Uterus (tissue), 4 donors: Measurements from ENCODE around the gene TOR1A. TPM values are rescaled to one million over a fixed set of nuclear protein-coding genes. Genes with fewer than 3 reads are reported as not detected.

Experiments
- DNase-seq, 2 donors: peaks; one replicate each; pipeline ENCODE4 v3.0.0-alpha.2; 2019 to 2020
- H3K27ac ChIP-seq, 2 donors: fragments of 200-600 bp; sonication (generic); 1 replicate in 1 of 2; 2 replicates in 1 of 2; pipeline ENCODE4 v1.5.1; 2016 to 2018
- H3K27me3 ChIP-seq, 2 donors: fragments of 200-600 bp; sonication (generic); one replicate each; pipeline ENCODE4 v1.5.1; 2018 to 2019; ENCODE audit warnings: control low read depth in 1 of 2
- H3K36me3 ChIP-seq, 2 donors: fragments of 200-600 bp; sonication (generic); one replicate each; pipeline ENCODE4 v1.5.1; 2019; ENCODE audit warnings: control low read depth in 1 of 2
- H3K4me1 ChIP-seq, 2 donors: fragments of 200-600 bp; sonication (generic); one replicate each; pipeline ENCODE4 v1.5.1; 2018 to 2019; ENCODE audit warnings: control low read depth in 1 of 2
- H3K4me3 ChIP-seq, 2 donors: fragments of 200-600 bp; sonication (generic); 1 replicate in 1 of 2; 2 replicates in 1 of 2; pipeline ENCODE4 v1.5.1; 2018 to 2019; ENCODE audit warnings: mild to moderate bottlenecking in 1 of 2
- H3K9me3 ChIP-seq, 2 donors: fragments of 200-600 bp; sonication (generic); one replicate each; pipeline ENCODE4 v1.5.1; 2019; ENCODE audit warnings: control low read depth in 1 of 2
- CTCF ChIP-seq, 4 experiments: fragments of 200-600 bp in 2 of 4; fragments of 450-650 bp in 2 of 4; sonication (generic) in 2 of 4; IDR thresholded peaks; one replicate each; pipeline ENCODE4 v1.5.1; 2016 to 2019; ENCODE audit warnings: antibody characterized with exemption in 4 of 4, mild to moderate bottlenecking in 2 of 4, moderate library complexity in 1 of 4
- POLR2A ChIP-seq, 2 donors: fragments of 450-650 bp; IDR thresholded peaks; one replicate each; pipeline ENCODE4 v1.6.1; 2016; ENCODE audit warnings: antibody characterized with exemption in 2 of 2, mild to moderate bottlenecking in 1 of 2, moderate library complexity in 1 of 2
- intact Hi-C: fragments of 100-400 bp; cut with DNase I; formaldehyde crosslinking; loops from one replicate; pipeline ENCODE4 v1.15.1; 2023; ENCODE audit warnings: low total_unique reads
- total RNA-seq, 4 donors: library from RNA; depleted of rRNA in 3 of 4; stranded (reverse); fragments of >200 nt in 3 of 4; gene quantifications; one replicate each; pipeline versions ENCODE4 v1.1.0 to v1.2.4, GENCODE V29; 2014 to 2023
- donor health status: DM: yes; HTN: yes; CAD: no.

Gene TOR1A
- total RNA-seq, 4 donors from 2014 or later: 13.1 to 40.3 (median 33.0) TPM

GRCh38 chr9:129868023-129868871, 44.3 kb upstream of the TOR1A start:
- no peak overlapping the region for H3K4me3 ChIP-seq

GRCh38 chr9:129867136-129868022, 43.4 kb upstream of the TOR1A start:
- DNase-seq: no peak
- intact Hi-C loops: no loop called here
- Histone ChIP-seq H3K36me3 (no peaks in the 10 kb centered on the region), H3K4me3 (no peak overlapping the region), H3K27me3 (no peaks in the 10 kb centered on the region), H3K9me3 (no peaks in the 10 kb centered on the region), H3K27ac (no peak overlapping the region), H3K4me1 (no peaks in the 10 kb centered on the region)
- TF ChIP-seq CTCF (IDR thresholded peaks at IDR 0.05): no peak
- no peak for TF ChIP-seq POLR2A (IDR thresholded peaks at IDR 0.05)

More at GRCh38 chr9:129868023-129868871, 44.3 kb upstream of the TOR1A start:
- intact Hi-C loops: no loop called here
- no peak overlapping the region for H3K27ac ChIP-seq
- DNase-seq: no peak
- H3K27me3 ChIP-seq: no peaks in the 10 kb centered on the region
- TF ChIP-seq POLR2A (IDR thresholded peaks at IDR 0.05) (no peak), CTCF (IDR thresholded peaks at IDR 0.05) (no peak)
- no peaks in the 10 kb centered on the region for H3K9me3 ChIP-seq
- H3K4me1 ChIP-seq: no peaks in the 10 kb centered on the region
- H3K36me3 ChIP-seq: no peaks in the 10 kb centered on the region

- H3K9me3 ChIP-seq: no peaks in the 10 kb centered on the region
- DNase-seq: no peak
- no peak overlapping the region for H3K4me3 ChIP-seq
- H3K36me3 ChIP-seq: no peaks in the 10 kb centered on the region
- H3K27me3 ChIP-seq: no peaks in the 10 kb centered on the region
- H3K4me1 ChIP-seq: no peaks in the 10 kb centered on the region
- intact Hi-C loops: no loop called here
- no peak overlapping the region for H3K27ac ChIP-seq
- TF ChIP-seq POLR2A (IDR thresholded peaks at IDR 0.05): no peak
- no peak for TF ChIP-seq CTCF (IDR thresholded peaks at IDR 0.05)
These were observed 42.6 kb upstream of the TOR1A start for GRCh38 chr9:129866394-129867135.

- H3K4me1 ChIP-seq: no peaks in the 10 kb centered on the region
- intact Hi-C loops: no loop called here
- no peak overlapping the region for H3K27ac ChIP-seq
- no peaks in the 10 kb centered on the region for H3K27me3 ChIP-seq
- TF ChIP-seq CTCF (IDR thresholded peaks at IDR 0.05) (no peak), POLR2A (IDR thresholded peaks at IDR 0.05) (no peak)
- no peaks in the 10 kb centered on the region for H3K36me3 ChIP-seq
- no peak overlapping the region for H3K4me3 ChIP-seq
- H3K9me3 ChIP-seq: no peaks in the 10 kb centered on the region
- no peak for DNase-seq
These were observed 41.9 kb upstream of the TOR1A start for GRCh38 chr9:129865668-129866320.
